Measurements from ENCODE around the gene CTU2. TPM values are rescaled to one million over a fixed set of nuclear protein-coding genes. Genes with fewer than 3 reads are reported as not detected.

Gene CTU2
- total RNA-seq, 1 donor from 2014 or later = 4.2 TPM

GRCh38 chr16:88739977-88740726 lies 33.8 kb downstream of the CTU2 start:
- H3K4me1 ChIP-seq = peaks cover 3 to 5% of the 10 kb centered on the region in 2 donors
- intact Hi-C loops (cut with DNase I) = no loop called here
- no peak overlapping the region for H3K27ac ChIP-seq
- H3K9me3 ChIP-seq = no peaks in the 10 kb centered on the region
- no peak for DNase-seq (ENCODE audit: low spot score in 2 of 2)
- H3K4me3 ChIP-seq = no peak overlapping the region
- H3K36me3 ChIP-seq = peaks cover 27 to 35% of the 10 kb centered on the region in 2 donors
- TF ChIP-seq, protein P1, sequence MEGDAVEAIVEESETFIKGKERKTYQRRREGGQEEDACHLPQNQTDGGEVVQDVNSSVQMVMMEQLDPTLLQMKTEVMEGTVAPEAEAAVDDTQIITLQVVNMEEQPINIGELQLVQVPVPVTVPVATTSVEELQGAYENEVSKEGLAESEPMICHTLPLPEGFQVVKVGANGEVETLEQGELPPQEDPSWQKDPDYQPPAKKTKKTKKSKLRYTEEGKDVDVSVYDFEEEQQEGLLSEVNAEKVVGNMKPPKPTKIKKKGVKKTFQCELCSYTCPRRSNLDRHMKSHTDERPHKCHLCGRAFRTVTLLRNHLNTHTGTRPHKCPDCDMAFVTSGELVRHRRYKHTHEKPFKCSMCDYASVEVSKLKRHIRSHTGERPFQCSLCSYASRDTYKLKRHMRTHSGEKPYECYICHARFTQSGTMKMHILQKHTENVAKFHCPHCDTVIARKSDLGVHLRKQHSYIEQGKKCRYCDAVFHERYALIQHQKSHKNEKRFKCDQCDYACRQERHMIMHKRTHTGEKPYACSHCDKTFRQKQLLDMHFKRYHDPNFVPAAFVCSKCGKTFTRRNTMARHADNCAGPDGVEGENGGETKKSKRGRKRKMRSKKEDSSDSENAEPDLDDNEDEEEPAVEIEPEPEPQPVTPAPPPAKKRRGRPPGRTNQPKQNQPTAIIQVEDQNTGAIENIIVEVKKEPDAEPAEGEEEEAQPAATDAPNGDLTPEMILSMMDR (IDR thresholded peaks at IDR 0.05) = no peak
- H3K27me3 ChIP-seq = no peaks in the 10 kb centered on the region

DNA sequence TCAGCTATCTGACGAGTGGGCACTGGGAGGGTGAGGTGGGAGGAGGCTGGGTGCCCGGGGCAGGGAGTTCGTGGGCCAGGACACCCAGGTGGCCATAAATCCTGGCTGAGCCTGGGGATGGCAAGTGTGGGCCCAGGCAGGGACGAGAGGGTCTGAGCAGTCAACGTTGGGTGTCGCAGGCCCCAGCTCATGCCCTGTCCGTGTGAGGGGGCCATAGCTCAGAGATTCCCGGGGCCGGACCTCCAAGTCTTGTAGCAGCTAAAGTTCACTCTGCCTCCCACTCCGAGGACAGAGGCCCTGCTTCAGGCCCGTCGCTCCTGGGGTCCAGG lies 34.4 kb downstream of the CTU2 start:
- TF ChIP-seq, protein P1 (IDR thresholded peaks at IDR 0.05) = no peak
- H3K4me1 ChIP-seq = peaks cover 3 to 5% of the 10 kb centered on the region in 2 donors
- no peaks in the 10 kb centered on the region for H3K27me3 ChIP-seq
- H3K27ac ChIP-seq = no peak overlapping the region
- H3K36me3 ChIP-seq = peaks cover 21 to 29% of the 10 kb centered on the region in 2 donors
- no peak overlapping the region for H3K4me3 ChIP-seq
- H3K9me3 ChIP-seq = no peaks in the 10 kb centered on the region
- intact Hi-C loops (cut with DNase I) = no loop called here
- DNase-seq (ENCODE audit: low spot score in 2 of 2) = no peak

DNA sequence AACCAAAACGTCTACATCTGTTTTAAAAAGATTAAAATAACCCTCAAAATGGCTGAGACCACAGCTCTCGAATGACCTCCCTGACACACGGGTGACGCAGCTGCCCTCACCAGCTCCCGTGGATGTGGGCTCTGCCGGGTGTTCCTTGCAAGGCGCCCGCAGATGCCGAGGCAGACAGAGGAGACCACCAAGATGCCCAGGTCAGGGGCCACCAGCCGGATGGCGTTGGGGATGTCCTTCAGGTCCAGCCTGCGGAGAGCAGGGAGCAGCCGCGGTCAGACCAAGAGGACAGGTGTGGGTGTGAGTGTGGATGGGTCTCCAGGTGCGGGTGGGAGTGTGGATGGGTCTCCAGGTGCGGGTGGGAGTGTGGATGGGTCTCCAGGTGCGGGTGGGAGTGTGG lies 35.1 kb downstream of the CTU2 start:
- peaks cover 3 to 5% of the 10 kb centered on the region in 2 donors for H3K4me1 ChIP-seq
- no peaks in the 10 kb centered on the region for H3K9me3 ChIP-seq
- TF ChIP-seq, protein P1 (IDR thresholded peaks at IDR 0.05) = no peak
- DNase-seq (ENCODE audit: low spot score in 2 of 2) = no peak
- intact Hi-C loops (cut with DNase I) = no loop called here
- H3K4me3 ChIP-seq = no peak overlapping the region
- no peaks in the 10 kb centered on the region for H3K27me3 ChIP-seq
- H3K36me3 ChIP-seq = peaks cover 16 to 25% of the 10 kb centered on the region in 2 donors
- no peak overlapping the region for H3K27ac ChIP-seq

DNA sequence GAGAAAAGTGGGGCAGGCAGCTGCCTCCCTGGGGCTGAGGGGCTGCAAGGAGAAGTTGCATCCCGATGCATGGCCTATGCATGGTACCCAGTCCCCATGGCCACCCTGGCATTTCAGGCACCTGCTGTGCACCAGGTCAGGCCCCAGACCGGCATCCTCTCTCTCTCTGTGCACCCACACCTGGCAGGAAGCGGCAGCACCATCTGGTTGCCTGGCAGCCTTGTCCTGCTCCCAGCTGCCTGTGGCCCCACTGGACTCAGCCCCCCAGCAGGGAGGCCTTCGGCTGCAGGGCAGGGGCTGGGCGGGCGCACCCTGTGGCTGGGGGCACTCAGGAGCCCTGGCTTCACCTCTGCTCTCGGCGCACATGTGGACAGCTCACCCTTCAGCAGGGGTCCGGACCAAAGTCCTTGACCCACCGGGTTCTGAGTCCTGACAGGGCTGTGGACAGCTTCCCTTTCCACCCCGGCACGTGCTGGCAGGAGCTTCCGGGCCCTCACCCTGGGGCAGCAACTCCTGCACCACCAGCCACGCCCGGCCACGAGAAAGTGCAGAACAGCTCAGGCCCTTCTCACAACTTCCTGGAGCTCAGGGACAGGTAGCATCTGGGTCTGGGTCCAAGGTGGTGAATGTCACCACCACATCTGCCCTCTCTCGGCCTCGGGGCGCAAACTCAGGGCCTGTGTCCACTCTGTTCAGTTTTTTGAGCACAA lies 36.7 kb downstream of the CTU2 start:
- intact Hi-C loops (cut with DNase I) = loop anchor here (1.0 kb wide), 1 partner anchor 42 kb away; the partner anchor contains the start of gene PIEZO1
- Histone ChIP-seq H3K36me3 (peaks cover 16 to 20% of the 10 kb centered on the region in 2 donors), H3K4me3 (no peak overlapping the region), H3K27me3 (no peaks in the 10 kb centered on the region), H3K4me1 (peaks cover 6 to 9% of the 10 kb centered on the region in 2 donors), H3K9me3 (no peaks in the 10 kb centered on the region), H3K27ac (no peak overlapping the region)
- TF ChIP-seq, protein P1 (IDR thresholded peaks at IDR 0.05) = no peak
- DNase-seq (ENCODE audit: low spot score in 2 of 2) = no peak

DNA sequence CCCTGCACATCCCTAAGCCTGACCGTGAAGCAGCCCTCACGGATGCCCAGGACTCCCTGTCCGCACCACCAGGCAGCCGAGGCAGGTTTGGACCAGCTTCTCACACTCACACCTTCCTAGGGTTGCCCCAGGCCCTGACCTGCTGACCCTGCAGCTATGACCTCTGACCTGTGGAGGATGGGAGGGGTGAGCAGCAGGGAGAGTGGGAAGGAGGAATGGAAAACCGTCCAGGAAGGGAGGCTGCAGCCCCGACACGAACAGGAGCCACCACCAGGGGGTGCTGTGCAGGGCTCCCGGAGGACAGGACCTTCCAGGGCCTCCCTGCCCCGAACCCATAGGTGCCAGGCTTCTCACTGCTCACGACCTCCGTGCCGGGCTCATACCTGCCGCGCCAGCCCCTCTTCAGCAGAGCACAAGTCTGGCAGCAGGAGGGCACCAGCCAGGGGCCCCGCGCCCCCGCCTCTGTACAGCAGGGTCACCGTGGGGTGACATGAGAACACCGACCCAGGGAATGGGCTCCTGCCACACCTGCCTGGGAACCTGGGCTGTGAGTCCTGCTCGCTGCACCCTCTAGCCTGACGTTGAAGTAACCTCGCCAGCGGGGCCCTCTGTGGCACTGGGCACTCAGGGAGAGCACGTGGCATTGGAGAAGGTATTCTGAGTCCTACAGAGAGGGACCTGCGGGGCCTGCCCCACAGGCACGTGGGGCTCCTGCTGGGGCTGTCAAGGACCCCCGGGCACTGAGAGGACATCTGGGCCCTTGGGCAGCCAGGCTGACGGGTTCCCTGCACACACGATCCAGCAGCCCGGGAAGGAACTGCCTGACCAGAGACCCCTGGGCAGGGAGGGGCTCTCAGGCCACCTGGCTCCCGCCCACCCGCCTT lies 37.6 kb downstream of the CTU2 start:
- H3K36me3 ChIP-seq = peaks cover 16 to 20% of the 10 kb centered on the region in 2 donors
- peaks cover 6 to 9% of the 10 kb centered on the region in 2 donors for H3K4me1 ChIP-seq
- no peaks in the 10 kb centered on the region for H3K27me3 ChIP-seq
- TF ChIP-seq, protein P1 (IDR thresholded peaks at IDR 0.05) = peak; percentile 79 to 83 (median 80)
- H3K27ac ChIP-seq = no peak overlapping the region
- H3K9me3 ChIP-seq = no peaks in the 10 kb centered on the region
- intact Hi-C loops (cut with DNase I) = loop anchor here (1.0 kb wide), 1 partner anchor 41 kb away; the partner anchor contains the start of gene PIEZO1
- DNase-seq (ENCODE audit: low spot score in 2 of 2) = peak in 1 of 2 donors; percentile 86
- H3K4me3 ChIP-seq = no peak overlapping the region
